D341Med (cell line): Measurements from ENCODE around the gene TXLNB.

Source experiments
- DNase-seq: peaks from one replicate; pipeline ENCODE4 v3.0.0; 2012; ENCODE audit warnings: low spot score

The TXLNB gene

GRCh38 chr6:139270249-139270648 lies 21.5 kb downstream of the TXLNB start:
- no peak for DNase-seq

GRCh38 chr6:139265512-139266190 lies 26.1 kb downstream of the TXLNB start:
- DNase-seq = no peak

- DNase-seq = no peak
Observed at GRCh38 chr6:139262519-139263300, 29.1 kb downstream of the TXLNB start.

GRCh38 chr6:139257821-139258398 lies 33.9 kb downstream of the TXLNB start:
- no peak for DNase-seq

- no peak for DNase-seq
Observed at GRCh38 chr6:139257291-139257690, 34.5 kb downstream of the TXLNB start.

GRCh38 chr6:139256087-139256486 lies 35.7 kb downstream of the TXLNB start:
- no peak for DNase-seq

- no peak for DNase-seq
Observed at GRCh38 chr6:139254196-139254595, 37.6 kb downstream of the TXLNB start.

GRCh38 chr6:139253656-139254055 lies 38.1 kb downstream of the TXLNB start:
- DNase-seq = no peak

- DNase-seq = no peak
Observed at GRCh38 chr6:139251691-139252390, 40.0 kb downstream of the TXLNB start.

- DNase-seq = no peak
Observed at GRCh38 chr6:139251045-139251690, 40.6 kb downstream of the TXLNB start.

- DNase-seq = peak; percentile 73
Observed at GRCh38 chr6:139250296-139251044, 41.3 kb downstream of the TXLNB start.

- DNase-seq = no peak
Observed at GRCh38 chr6:139249395-139249794, 42.4 kb downstream of the TXLNB start.

GRCh38 chr6:139248911-139249310 lies 42.9 kb downstream of the TXLNB start:
- no peak for DNase-seq

GRCh38 chr6:139247618-139248017 lies 44.2 kb downstream of the TXLNB start:
- DNase-seq = no peak

- no peak for DNase-seq
Observed at GRCh38 chr6:139243536-139243935, 48.3 kb downstream of the TXLNB start.

- no peak for DNase-seq
Observed at GRCh38 chr6:139242457-139243240, 49.1 kb downstream of the TXLNB start.

- DNase-seq = no peak
Observed at GRCh38 chr6:139240161-139241010, 51.4 kb downstream of the TXLNB start.

GRCh38 chr6:139239064-139239463 lies 52.7 kb downstream of the TXLNB start:
- no peak for DNase-seq

GRCh38 chr6:139236105-139236504 lies 55.7 kb downstream of the TXLNB start:
- no peak for DNase-seq

- no peak for DNase-seq
Observed at GRCh38 chr6:139235661-139236060, 56.1 kb downstream of the TXLNB start.
